K562 (cell line): ENCODE data around the gene MCTS1. TPM values are rescaled to one million over a fixed set of nuclear protein-coding genes. Genes with fewer than 3 reads are reported as not detected.

Experiments
- ERF ChIP-seq: fragments of 450-650 bp; formaldehyde crosslinking; IDR thresholded peaks from 2 replicates; pipeline ENCODE4 v1.4.0; 2020; ENCODE audit warnings: mild to moderate bottlenecking, mixed read lengths
- GATAD2A ChIP-seq: fragments of 450-650 bp; IDR thresholded peaks from 2 replicates; pipeline ENCODE4 v1.6.1; 2017
- IFI16 ChIP-seq: fragments of 250-450 bp; sonication (Bioruptor Pico); IDR thresholded peaks from 2 replicates; pipeline ENCODE4 v2.1.2; 2022; ENCODE audit warnings: mild to moderate bottlenecking, inconsistent platforms
- L3MBTL2 ChIP-seq: fragments of 450-650 bp; IDR thresholded peaks from 2 replicates; pipeline ENCODE4 v1.6.1; 2016; ENCODE audit warnings: mild to moderate bottlenecking, moderate library complexity
- RBM34 ChIP-seq: fragments of 200-400 bp; formaldehyde crosslinking; IDR thresholded peaks from 2 replicates; pipeline ENCODE4 v1.6.1; 2018; ENCODE audit warnings: low read length, borderline replicate concordance; ENCODE audit not compliant: insufficient read depth
- SMAD3 ChIP-seq: fragments of 450-650 bp; formaldehyde crosslinking; conservative IDR thresholded peaks from 2 replicates; pipeline ENCODE4 v1.4.0; 2020; ENCODE audit warnings: mild to moderate bottlenecking
- TARDBP ChIP-seq: fragments of 450-650 bp; IDR thresholded peaks from 2 replicates; pipeline ENCODE4 v1.6.1; 2016
- ZBTB7A ChIP-seq: IDR thresholded peaks from 2 replicates; pipeline ENCODE4 v1.6.1; 2011; ENCODE audit warnings: low read depth, mild to moderate bottlenecking, low read length, moderate library complexity, borderline replicate concordance; ENCODE audit not compliant: control insufficient read depth
- polyA plus RNA-seq, 8 experiments: library from polyadenylated mRNA; depleted of rRNA in 4 of 8; stranded (reverse) in 5 of 8; unstranded in 3 of 8; fragments of >200 nt; fragmentation: Nextera tagmentation in 2 of 8; fragmentation: Illumina TruSeq in 1 of 8; extraction: Ambion mirVana in 2 of 8; extraction: Trizol in 1 of 8; gene quantifications; 2 replicates each; pipeline versions ENCODE4 v1.2.1 to v1.2.3, GENCODE V29; 2011 to 2014; ENCODE audit warnings: inconsistent platforms in 1 of 8, missing spikeins in 1 of 8
- total RNA-seq, 7 experiments: library from RNA; depleted of rRNA in 6 of 7; stranded (reverse); fragments of >200 nt in 6 of 7; fragmentation: Illumina TruSeq in 2 of 7; extraction: Trizol in 2 of 7; gene quantifications; 2 replicates each; pipeline versions ENCODE4 v1.2.1 to v1.2.3, GENCODE V29; 2011 to 2021; ENCODE audit warnings: low replicate concordance in 1 of 7
- TF ChIP-seq, protein P1 (sequence below): fragments of 200-800 bp; sonication (Bioruptor generic); IDR thresholded peaks from 2 replicates; pipeline ENCODE4 v1.6.1; 2017; ENCODE audit warnings: missing genetic modification characterization, missing compliant biosample characterization
- TF ChIP-seq, protein P2 (sequence below): fragments of 450-650 bp; IDR thresholded peaks from 2 replicates; pipeline ENCODE4 v1.6.1; 2016; ENCODE audit warnings: missing biosample characterization, missing genetic modification characterization
- TF ChIP-seq, protein P3 (sequence below): fragments of 450-650 bp; IDR thresholded peaks from 2 replicates; pipeline ENCODE4 v1.6.1; 2018; ENCODE audit not compliant: partially characterized antibody

The MCTS1 gene
- total and polyA plus RNA-seq, 9 of the 15 experiments (the other 6 are each of a cell fraction or from before 2014, with no cell fraction given): 65.3 to 300 (median 152) TPM

DNA sequence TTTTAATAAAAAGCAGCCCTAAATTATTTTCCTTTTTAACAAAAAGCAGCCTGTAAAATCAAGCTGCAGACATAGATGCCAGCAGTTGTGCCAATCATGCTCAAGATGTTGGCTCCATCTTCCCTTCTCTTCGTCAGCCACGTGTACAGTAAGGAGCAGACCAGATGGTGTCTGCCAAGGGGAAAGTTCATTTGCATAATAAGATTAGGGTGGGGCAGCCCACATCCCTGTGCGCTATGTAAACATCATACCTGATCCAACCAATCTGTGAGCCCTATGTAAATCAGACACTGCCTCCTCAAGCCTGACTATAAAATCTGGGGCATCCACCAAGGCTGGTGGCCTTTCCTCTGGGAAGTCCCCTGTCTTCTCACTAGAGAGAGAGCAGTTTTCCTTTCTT lies 49.1 kb downstream of the MCTS1 start (continued):
- peak; percentile 33; the same call in 1 of the 2 replicates for TF ChIP-seq L3MBTL2
- TF ChIP-seq, protein P1, sequence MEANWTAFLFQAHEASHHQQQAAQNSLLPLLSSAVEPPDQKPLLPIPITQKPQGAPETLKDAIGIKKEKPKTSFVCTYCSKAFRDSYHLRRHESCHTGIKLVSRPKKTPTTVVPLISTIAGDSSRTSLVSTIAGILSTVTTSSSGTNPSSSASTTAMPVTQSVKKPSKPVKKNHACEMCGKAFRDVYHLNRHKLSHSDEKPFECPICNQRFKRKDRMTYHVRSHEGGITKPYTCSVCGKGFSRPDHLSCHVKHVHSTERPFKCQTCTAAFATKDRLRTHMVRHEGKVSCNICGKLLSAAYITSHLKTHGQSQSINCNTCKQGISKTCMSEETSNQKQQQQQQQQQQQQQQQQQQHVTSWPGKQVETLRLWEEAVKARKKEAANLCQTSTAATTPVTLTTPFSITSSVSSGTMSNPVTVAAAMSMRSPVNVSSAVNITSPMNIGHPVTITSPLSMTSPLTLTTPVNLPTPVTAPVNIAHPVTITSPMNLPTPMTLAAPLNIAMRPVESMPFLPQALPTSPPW (CRISPR knock-in tag): peak; percentile 25; the same call in 1 of the 2 replicates
- no peak for TF ChIP-seq GATAD2A
- TF ChIP-seq, protein P2, sequence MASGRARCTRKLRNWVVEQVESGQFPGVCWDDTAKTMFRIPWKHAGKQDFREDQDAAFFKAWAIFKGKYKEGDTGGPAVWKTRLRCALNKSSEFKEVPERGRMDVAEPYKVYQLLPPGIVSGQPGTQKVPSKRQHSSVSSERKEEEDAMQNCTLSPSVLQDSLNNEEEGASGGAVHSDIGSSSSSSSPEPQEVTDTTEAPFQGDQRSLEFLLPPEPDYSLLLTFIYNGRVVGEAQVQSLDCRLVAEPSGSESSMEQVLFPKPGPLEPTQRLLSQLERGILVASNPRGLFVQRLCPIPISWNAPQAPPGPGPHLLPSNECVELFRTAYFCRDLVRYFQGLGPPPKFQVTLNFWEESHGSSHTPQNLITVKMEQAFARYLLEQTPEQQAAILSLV (tag): no peak
- TF ChIP-seq SMAD3 (CRISPR knock-in tag): no peak
- TF ChIP-seq RBM34: no peak
- TF ChIP-seq, protein P3, sequence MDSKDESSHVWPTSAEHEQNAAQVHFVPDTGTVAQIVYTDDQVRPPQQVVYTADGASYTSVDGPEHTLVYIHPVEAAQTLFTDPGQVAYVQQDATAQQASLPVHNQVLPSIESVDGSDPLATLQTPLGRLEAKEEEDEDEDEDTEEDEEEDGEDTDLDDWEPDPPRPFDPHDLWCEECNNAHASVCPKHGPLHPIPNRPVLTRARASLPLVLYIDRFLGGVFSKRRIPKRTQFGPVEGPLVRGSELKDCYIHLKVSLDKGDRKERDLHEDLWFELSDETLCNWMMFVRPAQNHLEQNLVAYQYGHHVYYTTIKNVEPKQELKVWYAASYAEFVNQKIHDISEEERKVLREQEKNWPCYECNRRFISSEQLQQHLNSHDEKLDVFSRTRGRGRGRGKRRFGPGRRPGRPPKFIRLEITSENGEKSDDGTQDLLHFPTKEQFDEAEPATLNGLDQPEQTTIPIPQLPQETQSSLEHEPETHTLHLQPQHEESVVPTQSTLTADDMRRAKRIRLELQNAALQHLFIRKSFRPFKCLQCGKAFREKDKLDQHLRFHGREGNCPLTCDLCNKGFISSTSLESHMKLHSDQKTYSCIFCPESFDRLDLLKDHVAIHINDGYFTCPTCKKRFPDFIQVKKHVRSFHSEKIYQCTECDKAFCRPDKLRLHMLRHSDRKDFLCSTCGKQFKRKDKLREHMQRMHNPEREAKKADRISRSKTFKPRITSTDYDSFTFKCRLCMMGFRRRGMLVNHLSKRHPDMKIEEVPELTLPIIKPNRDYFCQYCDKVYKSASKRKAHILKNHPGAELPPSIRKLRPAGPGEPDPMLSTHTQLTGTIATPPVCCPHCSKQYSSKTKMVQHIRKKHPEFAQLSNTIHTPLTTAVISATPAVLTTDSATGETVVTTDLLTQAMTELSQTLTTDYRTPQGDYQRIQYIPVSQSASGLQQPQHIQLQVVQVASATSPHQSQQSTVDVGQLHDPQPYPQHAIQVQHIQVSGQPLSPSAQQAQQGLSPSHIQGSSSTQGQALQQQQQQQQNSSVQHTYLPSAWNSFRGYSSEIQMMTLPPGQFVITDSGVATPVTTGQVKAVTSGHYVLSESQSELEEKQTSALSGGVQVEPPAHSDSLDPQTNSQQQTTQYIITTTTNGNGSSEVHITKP: peak; percentile 26
- no peak for TF ChIP-seq ZBTB7A
- TF ChIP-seq TARDBP: no peak
- TF ChIP-seq ERF (CRISPR knock-in tag): no peak
- no peak for TF ChIP-seq IFI16
